Activated T-cell treated with anti-CD3 and anti-CD28 coated beads, Interleukin-2, amount 50 U/mL, for 1 hour (primary cell): ENCODE measurements around the gene B4GALT5.

Experiments
- DNase-seq: peaks from one replicate; pipeline ENCODE4 v3.0.0-alpha.2; 2020

Gene B4GALT5

GRCh38 chr20:49699200-49699992, 14.3 kb downstream of the B4GALT5 start:
- DNase-seq, result no peak

- DNase-seq, result no peak
Observed at GRCh38 chr20:49698477-49698876, 15.2 kb downstream of the B4GALT5 start.

GRCh38 chr20:49697071-49697470, 16.6 kb downstream of the B4GALT5 start:
- DNase-seq, result no peak

GRCh38 chr20:49696594-49696993, 17.1 kb downstream of the B4GALT5 start:
- DNase-seq, result no peak

GRCh38 chr20:49695830-49696229, 17.8 kb downstream of the B4GALT5 start:
- DNase-seq, result no peak

- no peak for DNase-seq
Observed at GRCh38 chr20:49694450-49695071, 19.1 kb downstream of the B4GALT5 start.

GRCh38 chr20:49693435-49694171, 20.1 kb downstream of the B4GALT5 start:
- DNase-seq, result no peak

- no peak for DNase-seq
Observed at GRCh38 chr20:49692941-49693340, 20.7 kb downstream of the B4GALT5 start.

GRCh38 chr20:49691818-49692568, 21.7 kb downstream of the B4GALT5 start:
- DNase-seq, result no peak

- DNase-seq, result no peak
Observed at GRCh38 chr20:49690899-49691620, 22.6 kb downstream of the B4GALT5 start.

GRCh38 chr20:49687595-49688567, 25.8 kb downstream of the B4GALT5 start:
- DNase-seq, result no peak

GRCh38 chr20:49685809-49686208, 27.9 kb downstream of the B4GALT5 start:
- no peak for DNase-seq

GRCh38 chr20:49685161-49685601, 28.5 kb downstream of the B4GALT5 start:
- DNase-seq, result no peak

GRCh38 chr20:49684335-49684997, 29.2 kb downstream of the B4GALT5 start:
- DNase-seq, result no peak

GRCh38 chr20:49682798-49683197, 30.9 kb downstream of the B4GALT5 start:
- DNase-seq, result no peak

GRCh38 chr20:49682278-49682677, 31.4 kb downstream of the B4GALT5 start:
- no peak for DNase-seq

GRCh38 chr20:49681850-49682216, 31.8 kb downstream of the B4GALT5 start:
- no peak for DNase-seq

- no peak for DNase-seq
Observed at GRCh38 chr20:49680484-49680883, 33.2 kb downstream of the B4GALT5 start.

- DNase-seq, result no peak
Observed at GRCh38 chr20:49679634-49680033, 34.0 kb downstream of the B4GALT5 start.
